Measurements from ENCODE around the gene CYP3A4.

DNA sequence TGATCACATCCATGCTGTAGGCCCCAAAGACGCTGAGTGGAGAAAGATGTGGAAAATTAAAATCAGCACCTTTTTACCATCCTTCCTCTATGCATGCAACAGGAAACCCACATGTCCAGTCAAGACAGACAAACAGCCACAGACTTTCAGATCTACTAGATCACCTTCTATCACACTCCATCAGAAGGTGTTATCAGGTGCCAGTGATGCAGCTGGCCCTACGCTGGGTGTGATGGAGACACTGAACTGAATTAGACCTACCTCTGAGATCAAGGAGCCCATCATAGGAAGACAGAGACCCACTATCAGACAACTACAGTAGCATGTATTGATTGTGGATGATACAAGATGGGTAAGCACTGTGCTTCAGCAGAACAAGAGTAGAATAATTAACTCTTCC, 15.5 kb downstream of the CYP3A4 start:
- no peak for TF ChIP-seq EZH2phosphoT487 (IDR thresholded peaks at IDR 0.05; ENCODE audit: borderline replicate concordance, low read length)
- TF ChIP-seq, protein P1, sequence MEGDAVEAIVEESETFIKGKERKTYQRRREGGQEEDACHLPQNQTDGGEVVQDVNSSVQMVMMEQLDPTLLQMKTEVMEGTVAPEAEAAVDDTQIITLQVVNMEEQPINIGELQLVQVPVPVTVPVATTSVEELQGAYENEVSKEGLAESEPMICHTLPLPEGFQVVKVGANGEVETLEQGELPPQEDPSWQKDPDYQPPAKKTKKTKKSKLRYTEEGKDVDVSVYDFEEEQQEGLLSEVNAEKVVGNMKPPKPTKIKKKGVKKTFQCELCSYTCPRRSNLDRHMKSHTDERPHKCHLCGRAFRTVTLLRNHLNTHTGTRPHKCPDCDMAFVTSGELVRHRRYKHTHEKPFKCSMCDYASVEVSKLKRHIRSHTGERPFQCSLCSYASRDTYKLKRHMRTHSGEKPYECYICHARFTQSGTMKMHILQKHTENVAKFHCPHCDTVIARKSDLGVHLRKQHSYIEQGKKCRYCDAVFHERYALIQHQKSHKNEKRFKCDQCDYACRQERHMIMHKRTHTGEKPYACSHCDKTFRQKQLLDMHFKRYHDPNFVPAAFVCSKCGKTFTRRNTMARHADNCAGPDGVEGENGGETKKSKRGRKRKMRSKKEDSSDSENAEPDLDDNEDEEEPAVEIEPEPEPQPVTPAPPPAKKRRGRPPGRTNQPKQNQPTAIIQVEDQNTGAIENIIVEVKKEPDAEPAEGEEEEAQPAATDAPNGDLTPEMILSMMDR (conservative IDR thresholded peaks at IDR 0.05; ENCODE audit: low read depth, low read length), result no peak
